BJ (cell line): ENCODE results near the gene WASHC2C. TPM values are rescaled to one million over a fixed set of nuclear protein-coding genes. Genes with fewer than 3 reads are reported as not detected.
"Not testable (repeated sequence)": the region's sequence is repeated elsewhere in the genome, so short reads cannot be mapped to it uniquely, and the experiment has no call there.

ENCODE experiments used
- CTCF ChIA-PET: fragments of 350-600 bp; formaldehyde crosslinking; extraction: SDS; loops from one replicate; lab custom pipeline; 2021; ENCODE audit warnings: antibody characterized with exemption, inconsistent platforms; lab: Yijun Ruan, JAX
- POLR2A ChIA-PET: fragments of 300-600 bp; sonication (Branson Sonifier 250); formaldehyde crosslinking; extraction: SDS; loops from one replicate; lab custom pipeline; 2021; ENCODE audit warnings: antibody characterized with exemption; lab: Charles Lee
- DNase-seq: peaks from one replicate; pipeline ENCODE4 v3.0.0-alpha.2; 2011; ENCODE audit warnings: low read depth
- H3K27me3 ChIP-seq: 2 replicates; pipeline ENCODE4 v1.6.0; 2011; ENCODE audit warnings: low read length; ENCODE audit not compliant: control insufficient read depth, insufficient read depth
- H3K36me3 ChIP-seq: 2 replicates; pipeline ENCODE4 v1.5.1; 2011; ENCODE audit warnings: low read length; ENCODE audit not compliant: control insufficient read depth, insufficient read depth
- H3K4me3 ChIP-seq: 2 replicates; pipeline ENCODE4 v1.5.1; 2011; ENCODE audit warnings: low read depth, mild to moderate bottlenecking, control low read depth, low read length
- CTCF ChIP-seq: IDR thresholded peaks from 2 replicates; pipeline ENCODE4 v1.5.1; 2011; ENCODE audit warnings: low read depth, mild to moderate bottlenecking, control low read depth, inconsistent platforms, low read length, moderate library complexity; ENCODE audit not compliant: insufficient read depth
- polyA plus RNA-seq: library from polyadenylated mRNA; depleted of rRNA; stranded (reverse); fragments of >200 nt; gene quantifications from 2 replicates; pipeline ENCODE4 v1.2.3, GENCODE V29; 2011

WASHC2C gene
- polyA plus RNA-seq, 1 experiment: 19.4 TPM

GRCh38 chr10:45734867-45735266 is 7.8 kb downstream of the WASHC2C start:
- CTCF ChIA-PET, H3K36me3 ChIP-seq, H3K27me3 ChIP-seq, H3K4me3 ChIP-seq, POLR2A ChIA-PET, DNase-seq: not testable (repeated sequence)
- 0 out of 2 replicates have a peak, but pooled peaks have one; percentile 9 for TF ChIP-seq CTCF

GRCh38 chr10:45741559-45741958 is 14.5 kb downstream of the WASHC2C start:
- H3K27me3 ChIP-seq, H3K36me3 ChIP-seq, DNase-seq, H3K4me3 ChIP-seq, POLR2A ChIA-PET, CTCF ChIA-PET: not testable (repeated sequence)

GRCh38 chr10:45742014-45742413 is 14.9 kb downstream of the WASHC2C start:
- H3K4me3 ChIP-seq, POLR2A ChIA-PET, DNase-seq, H3K36me3 ChIP-seq, CTCF ChIA-PET, H3K27me3 ChIP-seq: not testable (repeated sequence)

GRCh38 chr10:45751141-45751540 is 24.1 kb downstream of the WASHC2C start:
- DNase-seq, POLR2A ChIA-PET: not testable (repeated sequence)

GRCh38 chr10:45752210-45752609 is 25.1 kb downstream of the WASHC2C start:
- DNase-seq, CTCF ChIA-PET, H3K4me3 ChIP-seq, POLR2A ChIA-PET, H3K36me3 ChIP-seq, H3K27me3 ChIP-seq: not testable (repeated sequence)

More at GRCh38 chr10:45751141-45751540, 24.1 kb downstream of the WASHC2C start:
- H3K27me3 ChIP-seq, H3K4me3 ChIP-seq, H3K36me3 ChIP-seq, CTCF ChIA-PET: not testable (repeated sequence)

GRCh38 chr10:45753979-45754495 is 27.0 kb downstream of the WASHC2C start:
- H3K36me3 ChIP-seq, CTCF ChIA-PET, H3K27me3 ChIP-seq, DNase-seq, POLR2A ChIA-PET, H3K4me3 ChIP-seq: not testable (repeated sequence)

- CTCF ChIA-PET, DNase-seq, POLR2A ChIA-PET, H3K4me3 ChIP-seq, H3K27me3 ChIP-seq, H3K36me3 ChIP-seq: not testable (repeated sequence)
These were observed 28.0 kb downstream of the WASHC2C start for GRCh38 chr10:45755083-45755482.

- H3K36me3 ChIP-seq, CTCF ChIA-PET, H3K4me3 ChIP-seq, POLR2A ChIA-PET, DNase-seq, H3K27me3 ChIP-seq: not testable (repeated sequence)
These were observed 29.0 kb downstream of the WASHC2C start for GRCh38 chr10:45756065-45756464.

GRCh38 chr10:45757661-45758396 is 30.8 kb downstream of the WASHC2C start:
- CTCF ChIA-PET, H3K4me3 ChIP-seq, POLR2A ChIA-PET, DNase-seq, H3K36me3 ChIP-seq, H3K27me3 ChIP-seq: not testable (repeated sequence)

- H3K27me3 ChIP-seq, H3K4me3 ChIP-seq, POLR2A ChIA-PET, CTCF ChIA-PET, DNase-seq, H3K36me3 ChIP-seq: not testable (repeated sequence)
These were observed 34.6 kb downstream of the WASHC2C start for GRCh38 chr10:45761622-45762021.

- CTCF ChIA-PET, H3K4me3 ChIP-seq, H3K36me3 ChIP-seq, H3K27me3 ChIP-seq, POLR2A ChIA-PET, DNase-seq: not testable (repeated sequence)
These were observed 36.0 kb downstream of the WASHC2C start for GRCh38 chr10:45763037-45763436.

GRCh38 chr10:45768334-45768733 is 41.3 kb downstream of the WASHC2C start:
- H3K4me3 ChIP-seq, H3K36me3 ChIP-seq, POLR2A ChIA-PET, H3K27me3 ChIP-seq, CTCF ChIA-PET, DNase-seq: not testable (repeated sequence)
